A549 (cell line): ENCODE results near the gene VMA21.

Experiments used
- CTCF ChIP-seq: fragments of >200 bp; sonication (Bioruptor Twin); formaldehyde crosslinking; IDR thresholded peaks from 3 replicates; pipeline ENCODE4 v1.5.1; 2016
- MAX ChIP-seq: IDR thresholded peaks from 2 replicates; pipeline ENCODE4 v1.6.1; 2012

- TF ChIP-seq MAX, result no peak
- TF ChIP-seq CTCF, result peak; percentile 54
Measured at GRCh38 chrX:151359931-151360871, 36.8 kb upstream of the VMA21 start.
